Stomach (tissue), 9 donors: ENCODE data around the gene SMURF1. TPM values are rescaled to one million over a fixed set of nuclear protein-coding genes. Genes with fewer than 3 reads are reported as not detected.

Experiments
- DNase-seq, 2 donors: peaks; one replicate each; pipeline versions ENCODE4 v3.0.0 to v3.0.0-alpha.2; 2013 to 2019
- H3K27ac ChIP-seq, 5 donors: fragments of 200-600 bp in 4 of 5; sonication (generic) in 4 of 5; one replicate each; pipeline ENCODE4 v1.5.1; 2013 to 2019; ENCODE audit warnings: mild to moderate bottlenecking in 1 of 5, moderate library complexity in 1 of 5
- H3K27me3 ChIP-seq, 3 donors: fragments of 200-600 bp; sonication (generic); one replicate each; pipeline ENCODE4 v1.5.1; 2017 to 2019; ENCODE audit warnings: mixed run types in 1 of 3
- H3K36me3 ChIP-seq, 4 donors: fragments of 200-600 bp; sonication (generic); 1 replicate in 3 of 4; 2 replicates in 1 of 4; pipeline ENCODE4 v1.5.1; 2016 to 2019
- H3K4me1 ChIP-seq, 4 donors: fragments of 200-600 bp; sonication (generic); one replicate each; pipeline ENCODE4 v1.5.1; 2016 to 2019
- H3K4me3 ChIP-seq, 4 donors: fragments of 200-600 bp; sonication (generic) in 3 of 4; one replicate each; pipeline ENCODE4 v1.5.1; 2016 to 2019; ENCODE audit warnings: mild to moderate bottlenecking in 1 of 4
- H3K9me3 ChIP-seq, 4 donors: fragments of 200-600 bp; sonication (generic); one replicate each; pipeline ENCODE4 v1.5.1; 2016 to 2019
- CTCF ChIP-seq, 7 experiments: fragments of 450-650 bp in 4 of 7; fragments of 200-600 bp in 3 of 7; sonication (generic) in 3 of 7; IDR thresholded peaks; one replicate each; pipeline ENCODE4 v1.5.1; 2016 to 2019; ENCODE audit warnings: antibody characterized with exemption in 7 of 7, control low read depth in 2 of 7, mild to moderate bottlenecking in 1 of 7
- EP300 ChIP-seq: sonication (generic); formaldehyde crosslinking; IDR thresholded peaks from one replicate; pipeline ENCODE4 v1.6.1; 2017; ENCODE audit warnings: antibody characterized with exemption
- POLR2A ChIP-seq, 4 donors: fragments of 450-650 bp; IDR thresholded peaks; one replicate each; pipeline ENCODE4 v1.6.1; 2016; ENCODE audit warnings: antibody characterized with exemption in 4 of 4, control low read depth in 2 of 4, mild to moderate bottlenecking in 1 of 4, moderate library complexity in 1 of 4
- POLR2AphosphoS5 ChIP-seq, 3 donors: sonication (generic); formaldehyde crosslinking; IDR thresholded peaks; one replicate each; pipeline ENCODE4 v1.6.1; 2016; ENCODE audit warnings: antibody characterized with exemption in 3 of 3
- WGBS, 5 donors: extraction: QIAGEN DNeasy Blood & Tissue Kit in 3 of 5; methylation state at CpG; one replicate each; pipeline versions ENCODE4 v1.1.5 to v1.1.7; 2013 to 2018; 5-methylcytosine and 5-hydroxymethylcytosine counted together
- intact Hi-C: fragments of 100-400 bp; cut with DNase I; formaldehyde crosslinking; loops from one replicate; pipeline ENCODE4 v1.15.1; 2023; ENCODE audit warnings: low total_unique reads
- polyA plus RNA-seq, 3 donors: library from polyadenylated mRNA; stranded (reverse); fragments of 200-250 nt; gene quantifications; one replicate each; pipeline ENCODE4 v1.2.3, GENCODE V29; 2013
- total RNA-seq, 5 donors: library from RNA; depleted of rRNA; stranded (reverse); fragments of >200 nt; gene quantifications; one replicate each; pipeline versions ENCODE4 v1.1.0 to v1.2.3, GENCODE V29; 2014 to 2016
- donor health status: healthy with polysubstance abuse.
- donor health status: Bipolar disorder and iron deficiency.
- donor health status: healthy.

Gene SMURF1
- total and polyA plus RNA-seq, 8 donors = 8.0 to 46.8 (median 31.8) TPM

GRCh38 chr7:99029466-99030435, 114.2 kb downstream of the SMURF1 start:
- no peak for TF ChIP-seq EP300
- TF ChIP-seq CTCF (IDR thresholded peaks at IDR 0.05) = no peak
- no peak for TF ChIP-seq POLR2A (IDR thresholded peaks at IDR 0.05)
- Histone ChIP-seq H3K27ac (peak overlapping the region in 4 of 5 donors; percentile 45 to 64 (median 50)), H3K9me3 (peaks cover 0 to 6% (median 0%) of the 10 kb centered on the region in 4 donors), H3K36me3 (peaks cover 69 to 78% (median 77%) of the 10 kb centered on the region in 4 donors), H3K4me1 (peaks cover 0 to 7% (median 0%) of the 10 kb centered on the region in 4 donors), H3K4me3 (no peak overlapping the region), H3K27me3 (no peaks in the 10 kb centered on the region)
- intact Hi-C loops = loop anchor here (10.0 kb wide), 2 partner anchors 115 to 205 kb away; partner anchors contain the start of gene SMURF1
- 77 to 86% (median 82%) methylated on average over 9 of the region's 9 CpGs for WGBS, 5 donors
- peak in 1 of 2 donors; percentile 22 for DNase-seq

- H3K9me3 ChIP-seq = peaks cover 0 to 6% (median 0%) of the 10 kb centered on the region in 4 donors
- no peaks in the 10 kb centered on the region for H3K27me3 ChIP-seq
- H3K4me3 ChIP-seq = no peak overlapping the region
- 94 to 96% (median 94%) methylated on average over 27 of the region's 27 CpGs for WGBS, 5 donors
- TF ChIP-seq EP300 (no peak), CTCF (IDR thresholded peaks at IDR 0.05) (no peak), POLR2A (IDR thresholded peaks at IDR 0.05) (no peak), POLR2AphosphoS5 (IDR thresholded peaks at IDR 0.05) (no peak)
- intact Hi-C loops = no loop called here
- peaks cover 0 to 20% (median 0%) of the 10 kb centered on the region in 4 donors for H3K4me1 ChIP-seq
- no peak overlapping the region for H3K27ac ChIP-seq
- peaks cover 56 to 64% (median 64%) of the 10 kb centered on the region in 4 donors for H3K36me3 ChIP-seq
- peak in 1 of 2 donors; percentile 23 for DNase-seq
Observed at GRCh38 chr7:99028261-99028973, 115.5 kb downstream of the SMURF1 start.

- H3K27ac ChIP-seq = no peak overlapping the region
- WGBS, 5 donors = 93 to 95% (median 94%) methylated on average over 20 of the region's 20 CpGs
Observed at GRCh38 chr7:99027841-99028240, 116.1 kb downstream of the SMURF1 start.

More at GRCh38 chr7:99027841-99028240, 116.1 kb downstream of the SMURF1 start:
- Histone ChIP-seq H3K4me3 (no peak overlapping the region), H3K9me3 (peaks cover 0 to 6% (median 0%) of the 10 kb centered on the region in 4 donors), H3K36me3 (peaks cover 50 to 59% (median 58%) of the 10 kb centered on the region in 4 donors), H3K4me1 (peaks cover 0 to 24% (median under 1%) of the 10 kb centered on the region in 4 donors), H3K27me3 (no peaks in the 10 kb centered on the region)
- TF ChIP-seq EP300 (no peak), CTCF (IDR thresholded peaks at IDR 0.05) (no peak), POLR2A (IDR thresholded peaks at IDR 0.05) (no peak), POLR2AphosphoS5 (IDR thresholded peaks at IDR 0.05) (no peak)
- intact Hi-C loops = no loop called here
- DNase-seq = peak in 1 of 2 donors; percentile 24
